Raji (cell line): ENCODE results near the gene GOLGA8K.
"Not testable (repeated sequence)": the region's sequence is repeated elsewhere in the genome, so short reads cannot be mapped to it uniquely, and the experiment has no call there.

ENCODE experiments used
- POLR2A ChIP-seq: IDR thresholded peaks from 2 replicates; pipeline ENCODE4 v1.6.1; 2011; ENCODE audit warnings: low read depth, low read length, control low read depth; ENCODE audit not compliant: insufficient read depth

GOLGA8K gene, protein sequence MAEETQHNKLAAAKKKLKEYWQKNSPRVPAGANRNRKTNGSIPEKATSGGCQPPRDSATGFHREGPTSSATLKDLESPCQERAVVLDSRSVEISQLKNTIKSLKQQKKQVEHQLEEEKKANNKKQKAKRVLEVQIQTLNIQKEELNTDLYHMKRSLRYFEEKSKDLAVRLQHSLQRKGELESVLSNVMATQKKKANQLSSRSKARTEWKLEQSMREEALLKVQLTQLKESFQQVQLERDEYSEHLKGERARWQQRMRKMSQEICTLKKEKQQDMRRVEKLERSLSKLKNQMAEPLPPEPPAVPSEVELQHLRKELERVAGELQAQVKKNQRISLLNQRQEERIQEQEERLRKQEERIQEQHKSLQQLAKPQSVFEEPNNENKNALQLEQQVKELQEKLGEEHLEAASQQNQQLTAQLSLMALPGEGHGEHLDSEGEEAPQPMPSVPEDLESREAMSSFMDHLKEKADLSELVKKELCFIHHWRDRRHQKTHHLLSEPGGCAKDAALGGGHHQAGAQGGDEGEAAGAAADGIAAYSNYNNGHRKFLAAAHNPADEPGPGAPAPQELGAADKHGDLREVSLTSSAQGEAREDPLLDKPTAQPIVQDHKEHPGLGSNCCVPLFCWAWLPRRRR

DNA sequence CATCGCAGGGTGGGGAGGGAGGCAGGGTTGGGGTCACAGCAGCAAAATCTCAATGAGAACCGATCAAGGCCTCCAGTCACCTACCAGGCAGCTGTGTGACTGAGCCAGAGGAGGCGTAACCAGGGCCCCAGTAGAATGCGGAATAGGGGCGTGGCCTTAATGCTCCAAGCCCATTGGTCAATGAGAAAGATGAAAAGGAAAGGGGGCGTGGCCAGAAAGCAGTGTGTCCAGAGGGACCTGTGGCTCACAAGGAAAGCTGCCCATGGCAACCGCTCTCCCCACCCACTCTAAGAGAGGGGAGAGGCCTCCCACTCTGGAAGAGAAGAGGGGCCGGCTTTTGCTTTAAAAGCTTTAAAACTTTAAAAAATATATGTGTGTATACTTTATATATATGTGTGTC, at the start of gene GOLGA8K:
GOLGA8K (minus strand) TSS at position 101 of the 400 bp plus-strand sequence; CDS start at position 3, 98 bp downstream.
- not testable (repeated sequence) for TF ChIP-seq POLR2A
